WI38 (cell line): ENCODE data around the gene PACRG.

Source experiments
- H3K4me3 ChIP-seq: 2 replicates; pipeline ENCODE4 v1.5.1; 2011; ENCODE audit warnings: low read depth, mild to moderate bottlenecking, control low read depth, low read length
- TF ChIP-seq, protein P1 (sequence below): IDR thresholded peaks from 2 replicates; pipeline ENCODE4 v1.5.1; 2012; ENCODE audit warnings: low read depth, mild to moderate bottlenecking, control low read depth, low read length

PACRG gene

GRCh38 chr6:162854734-162855191, 127.0 kb downstream of the PACRG start:
- no peak overlapping the region for H3K4me3 ChIP-seq
- TF ChIP-seq, protein P1, sequence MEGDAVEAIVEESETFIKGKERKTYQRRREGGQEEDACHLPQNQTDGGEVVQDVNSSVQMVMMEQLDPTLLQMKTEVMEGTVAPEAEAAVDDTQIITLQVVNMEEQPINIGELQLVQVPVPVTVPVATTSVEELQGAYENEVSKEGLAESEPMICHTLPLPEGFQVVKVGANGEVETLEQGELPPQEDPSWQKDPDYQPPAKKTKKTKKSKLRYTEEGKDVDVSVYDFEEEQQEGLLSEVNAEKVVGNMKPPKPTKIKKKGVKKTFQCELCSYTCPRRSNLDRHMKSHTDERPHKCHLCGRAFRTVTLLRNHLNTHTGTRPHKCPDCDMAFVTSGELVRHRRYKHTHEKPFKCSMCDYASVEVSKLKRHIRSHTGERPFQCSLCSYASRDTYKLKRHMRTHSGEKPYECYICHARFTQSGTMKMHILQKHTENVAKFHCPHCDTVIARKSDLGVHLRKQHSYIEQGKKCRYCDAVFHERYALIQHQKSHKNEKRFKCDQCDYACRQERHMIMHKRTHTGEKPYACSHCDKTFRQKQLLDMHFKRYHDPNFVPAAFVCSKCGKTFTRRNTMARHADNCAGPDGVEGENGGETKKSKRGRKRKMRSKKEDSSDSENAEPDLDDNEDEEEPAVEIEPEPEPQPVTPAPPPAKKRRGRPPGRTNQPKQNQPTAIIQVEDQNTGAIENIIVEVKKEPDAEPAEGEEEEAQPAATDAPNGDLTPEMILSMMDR = no peak

GRCh38 chr6:162856885-162857284, 129.1 kb downstream of the PACRG start:
- TF ChIP-seq, protein P1 = peak; percentile 46
- H3K4me3 ChIP-seq = peak overlapping the region; percentile 19; the same call in 1 of the 2 replicates

DNA sequence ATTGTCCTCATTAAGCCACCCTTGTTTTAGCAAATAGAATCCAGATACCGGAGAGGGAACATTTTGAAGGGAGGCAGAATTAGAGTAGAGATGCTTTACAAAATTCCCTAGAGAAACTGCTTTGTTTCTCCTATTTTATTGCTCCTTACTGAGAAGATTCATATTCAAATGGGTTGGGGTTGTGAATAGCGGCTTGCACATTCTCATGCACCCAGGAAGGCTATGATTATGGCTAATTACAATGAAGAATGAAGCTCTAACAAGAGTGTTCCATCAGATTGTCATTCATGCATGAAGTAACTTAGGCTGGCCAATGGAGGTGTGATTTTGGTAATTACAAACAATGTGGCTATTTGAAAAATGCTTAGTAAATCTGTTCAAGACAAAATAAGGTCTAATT, 129.6 kb downstream of the PACRG start:
- TF ChIP-seq, protein P1 = no peak
- H3K4me3 ChIP-seq = no peak overlapping the region

GRCh38 chr6:162862462-162862861, 134.7 kb downstream of the PACRG start:
- no peak overlapping the region for H3K4me3 ChIP-seq
- TF ChIP-seq, protein P1 = no peak

GRCh38 chr6:162862941-162863340, 135.2 kb downstream of the PACRG start:
- H3K4me3 ChIP-seq = no peak overlapping the region
- TF ChIP-seq, protein P1 = no peak

GRCh38 chr6:162863821-162864220, 136.0 kb downstream of the PACRG start:
- no peak overlapping the region for H3K4me3 ChIP-seq
- TF ChIP-seq, protein P1 = no peak

DNA sequence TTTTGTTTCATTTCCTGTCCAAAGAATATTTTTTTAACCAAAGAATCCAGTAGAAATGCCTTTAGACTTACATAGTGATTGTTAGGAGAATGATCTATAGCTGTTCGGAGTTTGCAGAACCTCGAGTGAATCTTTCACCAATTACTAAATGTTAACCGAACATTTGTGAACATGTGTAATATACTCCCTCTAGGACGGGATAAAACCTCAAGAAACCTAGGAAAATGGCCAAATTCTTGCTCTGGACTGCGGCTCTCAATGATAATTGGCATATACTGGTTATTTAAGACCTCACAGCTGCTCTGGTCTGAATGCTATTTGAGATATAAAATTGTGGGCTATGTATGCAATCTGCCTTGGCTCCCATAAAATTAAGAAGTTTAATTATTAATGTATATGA, 137.1 kb downstream of the PACRG start:
- TF ChIP-seq, protein P1 = no peak
- no peak overlapping the region for H3K4me3 ChIP-seq
